HCT116 (cell line): Measurements from ENCODE around the gene BRD7.

Experiments used
- EGR1 ChIP-seq: IDR thresholded peaks from 2 replicates; pipeline ENCODE4 v1.6.1; 2012; ENCODE audit warnings: low read depth
- EZH2 ChIP-seq: fragments of 200-600 bp; sonication (generic); IDR thresholded peaks from 2 replicates; pipeline ENCODE4 v1.6.1; 2017; ENCODE audit warnings: antibody characterized with exemption, mixed run types
- POLR2A ChIP-seq: IDR thresholded peaks from 2 replicates; pipeline ENCODE4 v1.7.0; 2011; ENCODE audit warnings: borderline replicate concordance; ENCODE audit not compliant: insufficient read depth, insufficient read length; ENCODE audit errors: extremely low read depth
- POLR2AphosphoS5 ChIP-seq: IDR thresholded peaks from 2 replicates; pipeline ENCODE4 v1.6.1; 2011; ENCODE audit warnings: mild to moderate bottlenecking, low read depth, low read length, moderate library complexity
- RAD21 ChIP-seq: IDR thresholded peaks from 2 replicates; pipeline ENCODE4 v1.6.1; 2012; ENCODE audit warnings: low read depth, mild to moderate bottlenecking
- SIN3A ChIP-seq: IDR thresholded peaks from 2 replicates; pipeline ENCODE4 v1.6.1; 2012; ENCODE audit warnings: low read depth
- TF ChIP-seq, protein P1 (sequence below): IDR thresholded peaks from 2 replicates; pipeline ENCODE4 v1.6.1; 2012
- TF ChIP-seq, protein P2 (sequence below), 3 experiments: fragments of 200-600 bp in 1 of 3; sonication (generic) in 1 of 3; IDR thresholded peaks in 2 of 3; conservative IDR thresholded peaks in 1 of 3; 2 replicates each; pipeline ENCODE4 v1.5.1; 2012 to 2017; ENCODE audit warnings: low read depth in 2 of 3, low read length in 2 of 3, antibody characterized with exemption in 1 of 3, borderline replicate concordance in 1 of 3, control low read depth in 1 of 3, mild to moderate bottlenecking in 1 of 3, mixed read lengths in 1 of 3, mixed run types in 1 of 3, moderate library complexity in 1 of 3; ENCODE audit not compliant: insufficient read depth in 1 of 3

DNA sequence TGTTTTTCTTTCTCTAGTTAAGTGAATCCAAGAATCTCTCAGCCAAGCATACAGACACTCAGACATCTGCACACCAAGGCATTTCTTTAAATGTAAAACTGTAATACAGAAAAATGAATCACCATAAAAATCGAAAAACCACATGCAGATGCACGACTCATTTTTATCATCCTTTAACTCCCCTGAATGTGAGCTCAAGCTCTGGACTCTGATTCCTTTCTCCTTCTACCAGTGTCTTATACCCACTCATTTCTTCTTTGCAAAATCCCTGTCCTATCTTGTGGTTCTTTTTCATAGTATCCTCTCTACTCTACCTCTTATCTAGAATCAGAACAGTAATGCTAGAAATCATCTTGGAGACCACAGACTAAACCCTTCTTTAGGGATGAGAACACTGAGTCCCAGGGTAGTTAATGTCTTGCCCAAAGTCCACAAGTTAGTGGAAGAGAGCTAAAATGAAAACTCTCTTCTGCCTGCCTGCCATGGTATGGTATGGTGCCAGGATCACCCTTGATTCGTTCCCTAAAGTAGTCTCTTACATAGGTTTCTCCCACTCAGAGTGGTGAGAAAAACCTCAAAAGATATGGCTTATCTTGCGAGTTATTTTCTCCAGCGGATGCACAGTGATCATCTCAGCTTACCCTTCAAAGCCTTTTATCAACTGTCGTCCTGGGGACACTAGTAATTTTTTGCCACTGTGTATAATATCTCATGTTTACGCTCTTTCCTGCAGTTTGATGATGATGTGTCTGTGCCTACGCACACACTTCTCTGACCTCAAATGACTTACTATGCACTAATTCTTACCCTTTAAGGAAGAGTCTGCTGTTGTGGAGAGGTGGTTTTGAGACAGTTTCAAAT lies 30.2 kb downstream of the BRD7 start:
- TF ChIP-seq, protein P1, sequence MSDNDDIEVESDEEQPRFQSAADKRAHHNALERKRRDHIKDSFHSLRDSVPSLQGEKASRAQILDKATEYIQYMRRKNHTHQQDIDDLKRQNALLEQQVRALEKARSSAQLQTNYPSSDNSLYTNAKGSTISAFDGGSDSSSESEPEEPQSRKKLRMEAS, result no peak
- TF ChIP-seq, protein P2, sequence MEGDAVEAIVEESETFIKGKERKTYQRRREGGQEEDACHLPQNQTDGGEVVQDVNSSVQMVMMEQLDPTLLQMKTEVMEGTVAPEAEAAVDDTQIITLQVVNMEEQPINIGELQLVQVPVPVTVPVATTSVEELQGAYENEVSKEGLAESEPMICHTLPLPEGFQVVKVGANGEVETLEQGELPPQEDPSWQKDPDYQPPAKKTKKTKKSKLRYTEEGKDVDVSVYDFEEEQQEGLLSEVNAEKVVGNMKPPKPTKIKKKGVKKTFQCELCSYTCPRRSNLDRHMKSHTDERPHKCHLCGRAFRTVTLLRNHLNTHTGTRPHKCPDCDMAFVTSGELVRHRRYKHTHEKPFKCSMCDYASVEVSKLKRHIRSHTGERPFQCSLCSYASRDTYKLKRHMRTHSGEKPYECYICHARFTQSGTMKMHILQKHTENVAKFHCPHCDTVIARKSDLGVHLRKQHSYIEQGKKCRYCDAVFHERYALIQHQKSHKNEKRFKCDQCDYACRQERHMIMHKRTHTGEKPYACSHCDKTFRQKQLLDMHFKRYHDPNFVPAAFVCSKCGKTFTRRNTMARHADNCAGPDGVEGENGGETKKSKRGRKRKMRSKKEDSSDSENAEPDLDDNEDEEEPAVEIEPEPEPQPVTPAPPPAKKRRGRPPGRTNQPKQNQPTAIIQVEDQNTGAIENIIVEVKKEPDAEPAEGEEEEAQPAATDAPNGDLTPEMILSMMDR (IDR thresholded peaks at IDR 0.05 in 2 of 3, conservative IDR thresholded peaks at IDR 0.05 in 1 of 3; ENCODE audit: borderline replicate concordance in 1 of 3, insufficient read depth in 1 of 3, low read depth in 2 of 3, low read length in 2 of 3), result no peak
- TF ChIP-seq EZH2 (no peak), POLR2A (no peak), SIN3A (no peak), RAD21 (no peak), POLR2AphosphoS5 (no peak), EGR1 (no peak)
